GM19463 (cell line): Measurements from ENCODE around the gene SLX9.

Experiments
- ATAC-seq: cut with Tn5 transposase; IDR thresholded peaks from one replicate; pipeline ENCODE4 v1.9.1; 2021; ENCODE audit warnings: mild to moderate bottlenecking, moderate library complexity; ENCODE audit not compliant: unreplicated experiment

Gene SLX9

DNA sequence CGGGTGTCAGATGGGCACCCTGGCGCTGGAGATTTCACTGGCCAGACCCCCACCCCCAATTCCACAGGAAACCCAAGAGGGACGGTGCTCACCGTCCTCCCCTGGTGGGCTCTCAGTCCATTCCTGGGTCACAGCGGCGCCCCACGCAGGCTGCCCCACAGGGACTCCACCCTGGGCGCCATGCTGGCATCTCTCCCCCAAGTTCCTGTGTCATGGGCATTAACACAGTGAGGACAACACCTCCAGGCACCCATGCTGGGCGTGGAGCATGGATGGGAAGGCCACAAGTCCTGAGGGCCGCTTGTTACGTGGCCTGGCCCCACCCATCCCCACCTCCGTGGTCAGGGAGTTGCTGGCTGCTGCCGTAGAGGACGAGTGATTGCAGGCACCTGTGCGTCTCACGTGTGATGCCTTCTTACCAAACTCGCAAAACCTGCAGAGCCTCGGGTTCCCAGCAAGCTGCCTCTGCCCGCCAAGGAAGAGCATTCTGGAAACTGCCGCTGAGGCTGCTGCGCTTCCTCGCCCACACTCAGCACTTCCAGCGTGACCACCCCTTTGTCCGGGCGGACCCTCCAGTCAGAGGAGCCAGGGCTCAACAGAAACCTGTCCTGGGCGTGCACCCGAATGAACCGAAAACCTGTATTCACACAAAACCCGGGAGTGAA is 60.3 kb downstream of the SLX9 start:
- no peak for ATAC-seq

DNA sequence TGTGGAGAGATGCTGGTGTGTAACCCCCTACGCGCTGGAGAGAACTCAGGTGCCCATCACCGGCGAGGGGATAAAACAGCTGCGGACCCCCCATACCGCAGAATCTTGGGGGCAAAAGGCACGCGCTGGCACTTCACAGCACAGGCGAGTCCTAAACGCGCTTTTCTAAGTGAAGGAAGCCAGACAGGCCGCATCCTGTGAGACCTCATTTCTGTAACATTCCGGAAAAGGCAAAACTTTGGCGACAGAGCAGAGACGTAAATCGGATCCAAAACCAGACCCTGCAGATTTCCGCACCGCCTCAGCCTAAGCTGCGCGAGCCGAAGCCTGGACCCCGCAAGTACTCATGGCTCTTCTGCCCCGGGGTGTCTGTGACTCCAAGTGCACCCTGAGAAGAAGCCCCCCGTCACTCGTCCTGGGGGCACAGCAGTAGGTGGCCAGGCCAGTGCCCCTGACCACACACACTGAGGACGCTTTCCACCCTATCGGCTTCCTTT is 60.9 kb downstream of the SLX9 start:
- no peak for ATAC-seq

DNA sequence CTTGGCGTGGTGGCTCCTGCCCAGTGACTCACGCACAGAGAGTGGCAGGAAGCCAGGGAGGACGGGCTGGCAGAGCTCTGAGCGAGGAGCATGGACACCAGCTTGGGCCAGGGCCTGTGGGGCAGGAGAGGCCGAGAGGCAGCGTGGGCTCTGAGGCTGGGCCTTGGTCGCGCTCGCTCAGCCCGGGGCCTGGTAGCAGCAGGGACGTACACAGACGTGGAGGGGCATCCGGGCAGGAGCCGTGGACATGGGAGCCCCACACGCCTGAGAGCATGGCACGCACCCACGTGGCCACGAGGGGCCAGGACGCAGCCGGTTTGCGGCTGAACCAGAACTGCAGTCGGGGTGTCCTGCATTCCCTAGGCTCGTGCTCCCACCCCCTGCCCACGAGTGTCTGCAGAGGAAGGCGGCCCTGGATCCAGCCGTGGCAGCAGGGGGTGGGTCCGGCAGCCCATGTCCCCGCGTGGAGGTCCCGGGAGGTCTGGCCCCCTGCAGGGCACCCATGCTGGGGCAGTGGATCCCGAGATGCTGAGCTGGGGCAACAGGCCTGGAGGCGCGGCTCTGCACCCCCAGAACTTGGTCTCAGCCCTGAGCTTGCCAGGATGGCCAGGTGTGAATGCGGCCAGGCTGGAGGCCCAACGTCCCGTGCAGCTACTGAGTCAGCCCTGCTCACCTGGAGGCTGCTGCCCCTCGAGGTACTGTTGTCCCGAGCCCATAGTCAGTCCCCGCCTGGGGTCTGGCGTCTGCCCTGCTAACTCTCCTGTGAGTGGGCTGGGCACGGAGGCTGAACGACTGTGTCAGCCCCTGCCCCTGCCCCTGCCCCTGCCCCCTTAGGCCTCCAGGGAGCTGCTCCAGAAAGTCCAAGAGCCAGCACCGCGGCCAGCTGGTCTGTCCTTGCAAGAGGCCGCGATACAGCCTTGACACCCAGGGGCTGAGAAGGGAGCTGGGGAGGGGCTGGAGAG is 61.6 kb downstream of the SLX9 start:
- ATAC-seq, result no peak

DNA sequence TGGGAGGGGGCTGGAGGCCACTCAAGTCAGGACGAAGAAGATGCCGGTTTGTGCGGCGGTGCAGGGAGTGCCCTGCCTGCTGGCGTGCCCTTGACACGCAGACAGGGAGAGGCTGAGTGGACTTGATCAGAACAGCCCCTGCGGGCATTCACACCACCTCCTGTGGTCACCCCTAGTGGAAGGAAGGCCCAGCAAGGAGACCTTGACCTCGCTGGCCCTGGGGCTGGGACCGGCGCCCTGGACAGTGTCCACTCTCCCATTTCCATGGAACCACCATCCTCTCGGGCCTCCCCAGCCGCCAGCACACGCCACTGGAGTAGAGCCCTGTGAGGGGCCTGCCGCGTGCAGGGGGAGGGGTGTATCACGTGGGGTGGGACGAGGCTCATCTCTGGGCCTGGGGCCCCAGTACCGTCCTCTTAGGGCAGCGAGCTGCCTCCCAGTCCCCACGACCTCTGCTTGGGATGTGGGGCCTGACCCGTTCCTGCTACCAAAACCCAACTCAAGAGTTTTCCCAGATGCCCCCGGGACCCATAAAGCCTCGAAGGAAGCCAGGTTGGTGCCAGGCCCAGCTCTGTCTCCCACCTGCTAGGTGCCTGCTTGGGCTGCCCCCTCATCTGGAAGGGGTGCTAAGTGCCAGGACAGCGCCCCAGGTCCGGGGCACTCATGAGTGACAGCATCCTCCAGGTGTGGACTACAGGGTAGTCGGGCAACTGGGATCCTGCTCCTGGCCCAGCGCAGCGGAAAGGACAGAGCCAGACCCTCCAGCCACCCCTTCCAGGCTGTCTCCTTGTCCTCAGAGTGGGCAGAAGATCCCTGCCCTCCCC is 62.8 kb downstream of the SLX9 start:
- ATAC-seq, result no peak

DNA sequence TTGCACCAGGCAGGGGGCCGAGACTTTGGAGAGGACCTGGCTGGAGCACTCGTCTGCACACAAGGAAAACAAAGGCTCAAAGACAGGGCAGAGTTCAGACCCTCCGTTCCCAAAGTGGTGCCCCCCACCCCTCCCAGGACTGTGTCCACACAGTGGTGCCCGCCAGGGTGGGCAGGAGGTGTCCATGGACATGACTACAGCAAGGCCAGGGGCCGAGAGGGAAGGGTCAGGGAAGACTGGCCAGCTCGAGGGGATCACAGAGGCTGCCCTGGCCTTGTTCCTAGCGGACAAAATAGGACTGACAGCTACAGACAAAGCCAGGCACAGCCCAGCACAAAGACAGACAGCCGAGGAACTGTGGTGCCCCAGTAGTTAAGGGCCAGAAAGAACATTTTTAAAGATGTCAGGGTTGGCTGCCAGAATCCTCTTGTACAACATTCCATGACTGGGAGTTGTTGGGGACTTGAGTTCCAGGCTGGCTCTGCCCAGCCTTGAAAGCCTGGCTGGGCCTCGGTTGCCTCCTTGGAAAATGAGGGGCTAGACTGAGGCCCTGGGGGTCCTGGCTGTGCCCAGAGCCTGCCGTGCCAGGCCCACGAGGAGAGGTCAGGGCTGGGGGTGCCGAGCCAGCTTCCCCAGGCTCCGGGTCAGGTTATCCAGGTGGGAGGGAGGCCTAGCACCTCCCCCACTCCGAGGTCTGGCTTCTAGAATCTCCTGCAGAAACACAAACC is 63.7 kb downstream of the SLX9 start:
- ATAC-seq, result no peak

DNA sequence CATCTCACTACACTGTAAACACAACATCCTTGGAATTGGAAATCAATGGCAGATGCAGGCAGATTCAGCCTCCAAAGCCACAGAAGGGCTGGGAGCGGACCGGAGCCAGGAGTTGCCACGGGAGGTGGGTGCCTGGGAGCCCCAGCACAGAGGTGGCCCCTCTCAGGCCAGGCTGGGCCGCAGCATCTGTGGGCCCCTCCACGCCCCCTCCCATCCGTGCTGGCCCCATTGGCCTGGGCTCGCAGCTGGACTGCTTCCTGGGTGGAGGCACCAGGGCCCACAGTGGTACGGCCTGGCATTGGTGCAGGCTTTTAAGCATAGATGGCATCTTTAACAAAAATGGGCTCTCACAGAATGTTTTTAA is 64.2 kb downstream of the SLX9 start:
- ATAC-seq, result no peak

DNA sequence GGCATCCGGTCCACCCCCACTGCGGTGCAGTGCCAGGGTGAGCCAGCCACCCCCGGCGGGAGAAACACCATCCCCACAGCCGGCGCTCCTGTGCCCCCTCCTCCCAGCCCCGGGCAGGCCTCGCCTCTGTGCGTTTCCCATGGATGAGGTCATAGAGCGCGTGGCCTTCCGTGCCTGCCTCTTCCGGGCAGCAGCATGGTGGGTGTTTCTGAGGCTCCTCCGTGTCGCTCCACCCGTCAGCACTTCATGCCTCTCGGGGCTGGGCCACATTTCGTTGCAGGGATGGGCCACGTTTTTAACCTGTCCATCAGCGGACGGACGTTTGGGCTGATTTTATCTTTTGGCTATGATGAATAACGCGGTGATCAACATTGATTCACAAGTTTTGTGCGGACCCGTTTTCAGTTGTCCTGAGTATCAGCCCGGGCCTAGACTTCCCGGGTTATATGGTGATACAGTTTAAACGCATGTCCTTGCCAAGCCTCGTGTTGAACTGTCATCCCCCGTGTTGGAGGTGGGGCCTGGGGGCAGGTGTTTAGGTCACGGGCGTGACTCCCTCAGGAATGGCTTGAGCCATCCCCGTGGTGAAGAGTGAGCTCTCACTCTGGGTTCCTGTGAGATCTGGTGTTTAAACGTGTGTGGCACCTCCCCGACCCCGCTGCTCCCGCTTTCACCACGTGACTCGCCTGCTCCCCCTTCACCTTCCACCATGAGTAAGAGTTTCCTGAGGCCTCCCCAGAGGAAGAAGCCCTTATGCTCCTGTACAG is 64.8 kb downstream of the SLX9 start:
- no peak for ATAC-seq

DNA sequence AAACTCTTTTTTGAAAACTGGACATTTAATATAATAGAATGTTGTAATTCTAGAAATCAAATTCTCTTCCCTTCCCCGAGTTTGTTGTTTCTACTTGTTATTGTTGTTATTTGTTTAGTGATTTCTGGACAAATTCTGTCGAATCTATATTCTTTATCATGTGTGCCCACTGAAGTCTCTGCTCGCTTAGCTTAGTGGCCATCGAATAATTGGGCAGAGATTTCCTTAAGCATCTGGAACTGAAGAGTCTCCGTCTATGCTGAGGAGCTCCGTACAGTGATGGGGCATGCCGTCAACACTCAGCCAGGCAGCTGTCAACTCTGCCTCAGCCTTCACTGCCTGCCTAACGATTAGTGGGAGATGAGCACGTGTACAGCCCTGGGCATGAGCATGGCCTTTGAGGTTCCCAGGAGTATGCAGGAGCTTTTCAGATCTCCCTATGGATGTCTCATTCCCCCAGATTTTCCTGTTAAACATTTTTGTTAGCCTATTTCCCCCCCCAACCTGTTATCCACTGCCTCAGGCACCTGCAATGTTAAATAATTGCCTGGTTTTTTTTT is 66.8 kb downstream of the SLX9 start:
- no peak for ATAC-seq

DNA sequence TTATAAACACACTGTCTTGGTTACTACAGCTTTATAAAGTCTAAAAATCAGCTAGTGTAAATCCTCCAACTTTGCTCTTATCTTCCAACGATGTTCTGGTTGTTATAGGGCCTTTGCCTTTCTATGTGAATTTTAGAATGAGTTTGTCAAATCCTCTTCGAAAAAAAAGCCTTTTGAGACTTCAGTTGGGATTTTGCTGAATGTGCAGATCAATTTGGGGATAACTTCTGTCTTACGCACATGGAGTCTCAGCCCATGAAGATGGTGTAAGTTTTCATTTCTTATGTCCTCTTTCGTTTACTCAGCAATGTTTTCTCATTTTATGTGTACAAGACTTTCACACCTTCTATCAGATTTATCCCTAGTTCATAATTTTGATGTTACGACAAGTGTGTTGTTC is 69.8 kb downstream of the SLX9 start:
- no peak for ATAC-seq

DNA sequence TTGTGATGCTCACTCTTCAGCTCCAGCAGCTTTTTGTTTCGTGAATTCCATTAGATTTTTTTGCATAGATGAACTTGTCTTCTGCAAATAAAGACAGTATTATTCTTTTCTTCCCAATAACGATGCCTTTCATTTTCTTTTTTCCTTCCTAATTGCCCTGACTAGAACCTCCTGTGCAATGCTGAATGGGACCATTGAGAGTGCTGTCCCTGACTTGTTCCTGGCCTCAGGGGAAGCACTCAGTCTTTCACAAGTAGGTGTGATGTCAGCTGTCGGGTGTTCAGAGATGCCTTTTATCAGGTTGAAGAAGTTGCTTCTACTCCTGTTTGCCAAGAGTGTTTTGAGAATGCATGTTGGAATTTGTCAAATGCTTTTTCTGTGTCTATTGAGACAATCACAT is 70.3 kb downstream of the SLX9 start:
- ATAC-seq, result no peak

DNA sequence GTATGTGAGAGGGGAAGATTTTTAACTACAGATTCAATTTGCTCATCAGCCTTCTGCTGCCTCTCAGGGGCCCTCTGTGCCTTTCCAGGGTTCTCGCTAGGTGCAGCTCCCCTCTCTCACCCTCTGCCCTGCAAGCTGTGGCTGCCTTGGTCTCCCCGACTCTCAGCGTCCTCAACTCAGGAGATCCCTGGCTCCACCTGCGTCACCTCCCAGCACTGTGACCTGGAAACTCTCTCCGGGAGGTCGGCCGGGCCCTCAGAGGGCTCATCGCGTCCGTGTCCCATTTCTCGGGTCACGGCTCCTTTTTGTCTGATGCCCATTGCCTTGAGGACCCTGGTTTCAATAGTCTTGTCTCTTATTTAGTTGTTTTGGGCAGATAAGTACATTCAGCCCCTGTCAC is 71.0 kb downstream of the SLX9 start:
- no peak for ATAC-seq

DNA sequence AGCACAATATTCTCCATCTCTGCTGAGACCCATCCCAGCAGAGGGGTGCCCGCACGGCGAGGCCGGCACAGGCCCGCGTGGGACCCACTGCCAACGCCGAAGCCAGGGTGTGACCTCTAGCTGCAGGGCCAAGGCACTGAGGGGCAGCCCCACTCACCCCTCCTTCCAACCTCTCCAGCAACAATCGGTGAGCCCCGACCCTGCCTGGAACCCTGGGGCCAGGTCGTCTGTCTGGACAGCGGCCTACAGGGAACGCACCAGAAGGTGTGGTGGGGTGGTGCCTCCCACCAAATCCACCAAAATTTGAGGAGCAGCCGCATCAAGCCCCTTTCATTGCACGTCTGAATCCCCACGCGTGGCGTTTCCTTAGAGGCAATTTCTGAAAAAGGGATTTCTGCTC is 71.6 kb downstream of the SLX9 start:
- no peak for ATAC-seq

DNA sequence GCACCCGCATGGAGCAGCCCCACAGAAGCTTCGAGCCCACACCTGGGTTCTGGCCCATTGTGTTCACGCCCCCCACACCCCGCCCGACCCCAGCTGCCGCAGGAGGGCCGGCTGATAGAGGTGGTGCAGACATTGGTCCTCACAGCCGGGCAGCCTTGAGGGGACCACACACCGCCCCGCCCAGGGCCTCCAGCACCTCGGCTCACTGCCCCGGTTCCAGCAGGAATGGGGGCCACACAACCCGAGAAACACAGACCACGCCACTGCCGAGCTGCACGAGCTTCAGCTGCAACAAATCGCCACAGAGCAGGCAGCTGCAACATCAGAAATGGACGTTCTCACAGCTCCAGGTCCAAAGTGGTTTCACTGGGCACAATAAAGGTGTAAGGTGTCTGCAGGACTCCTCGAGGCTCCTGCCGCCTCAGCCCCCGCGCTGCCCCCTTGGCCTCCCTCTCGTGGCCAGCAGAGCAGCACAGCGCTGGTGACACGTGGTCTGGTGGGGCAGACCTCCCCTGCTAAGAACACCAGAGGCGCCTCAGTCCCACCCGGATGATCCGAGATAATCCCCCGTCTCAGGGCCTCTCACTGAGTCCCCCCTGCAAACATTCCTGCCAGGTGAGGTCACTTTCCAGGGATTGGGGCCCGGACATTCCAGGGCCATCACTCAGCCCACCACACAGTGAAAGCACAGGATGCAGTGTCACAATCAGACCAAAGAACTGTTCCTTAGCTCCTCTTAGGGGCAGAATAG is 72.3 kb downstream of the SLX9 start:
- ATAC-seq, result no peak

DNA sequence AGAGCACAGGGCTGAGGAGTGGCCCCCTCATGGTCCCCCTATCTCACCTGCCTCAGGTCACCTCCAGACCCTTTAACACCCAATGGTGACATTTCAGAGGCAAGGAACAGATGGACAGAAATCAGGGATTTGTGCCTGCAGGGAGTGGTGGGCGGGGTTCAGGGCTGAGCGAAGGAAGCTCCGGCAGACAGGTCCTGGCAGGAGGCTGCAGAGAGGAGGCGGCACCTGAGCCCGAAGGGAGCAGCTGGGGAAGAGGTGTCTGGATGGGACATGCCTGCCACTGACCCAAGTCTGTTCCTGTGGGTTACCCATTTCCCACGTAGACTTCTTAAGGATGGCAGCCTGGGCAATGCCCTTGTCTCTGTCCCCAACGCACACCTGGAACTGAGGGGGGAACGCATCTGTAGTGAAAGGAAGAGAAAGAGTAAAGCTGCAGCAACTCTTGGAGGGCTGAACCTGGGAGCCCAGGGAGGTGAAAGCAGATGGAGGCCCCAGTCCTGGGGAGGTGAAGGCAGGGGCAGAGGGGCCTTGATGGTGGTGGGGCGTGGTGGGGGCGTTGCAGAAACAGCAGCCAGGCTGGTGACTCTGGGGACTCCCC is 72.9 kb downstream of the SLX9 start:
- ATAC-seq, result no peak

DNA sequence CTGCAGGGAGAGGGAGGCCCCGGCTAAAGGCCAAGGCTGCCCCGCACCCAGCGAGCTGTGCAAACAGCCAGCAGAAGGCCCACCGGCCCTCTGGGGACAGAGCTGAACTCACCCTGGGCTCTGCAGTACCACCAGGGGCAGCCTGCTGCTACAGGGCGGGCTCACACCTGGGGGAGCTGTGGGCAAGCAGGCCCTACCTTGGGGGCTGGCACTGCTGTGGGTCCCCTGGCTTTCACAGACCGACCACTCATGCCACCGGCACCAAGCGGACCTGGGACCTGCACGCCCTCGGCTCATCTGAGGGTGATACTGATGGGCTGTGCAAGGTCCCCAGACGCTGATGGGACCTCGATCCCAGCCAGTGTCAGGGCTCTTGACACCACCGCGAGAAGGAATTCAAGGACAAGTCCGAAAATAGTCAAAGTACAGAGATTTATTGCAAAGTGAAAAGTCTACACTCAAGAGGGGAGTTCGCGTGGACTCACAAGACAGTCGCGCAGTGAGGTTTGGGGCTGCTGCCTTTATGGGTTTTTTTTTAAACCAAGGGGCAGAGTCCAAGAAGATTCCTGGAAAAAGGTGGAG is 73.5 kb downstream of the SLX9 start:
- no peak for ATAC-seq

DNA sequence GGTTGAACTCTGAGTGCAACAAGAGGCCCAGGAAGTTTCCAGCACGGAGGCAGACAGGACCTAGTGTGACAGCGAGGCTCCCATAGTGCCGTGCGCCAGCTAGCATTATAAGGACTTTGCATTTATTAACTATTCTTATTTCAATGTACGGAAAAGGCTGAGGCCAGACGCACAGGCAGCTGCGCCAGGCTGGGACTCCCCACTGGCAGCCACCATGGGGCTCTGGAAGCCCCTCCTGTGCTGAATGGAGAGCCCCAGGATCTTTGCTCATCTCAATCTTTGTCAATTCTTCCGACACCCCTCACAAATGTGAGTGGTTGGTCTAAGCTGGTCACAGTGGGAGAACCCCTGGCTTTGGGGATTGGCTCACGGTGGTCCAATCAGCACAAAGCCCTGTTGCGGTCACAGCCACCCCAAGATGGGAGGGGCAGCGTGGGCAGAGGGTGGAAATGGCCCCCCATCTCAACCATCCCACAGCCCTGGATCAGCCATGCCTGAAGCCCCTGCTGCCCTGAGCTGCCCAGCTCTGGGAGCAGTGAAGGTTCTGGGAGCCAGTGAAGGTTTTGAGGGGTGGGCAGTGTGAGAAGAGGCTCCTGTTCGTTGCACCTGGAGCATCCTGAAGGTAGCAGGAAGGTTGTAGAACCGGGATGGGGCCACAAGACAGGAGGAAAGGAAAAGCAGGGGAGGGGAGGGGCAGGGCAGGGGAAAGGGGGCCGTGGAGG is 75.1 kb downstream of the SLX9 start:
- ATAC-seq, result no peak

DNA sequence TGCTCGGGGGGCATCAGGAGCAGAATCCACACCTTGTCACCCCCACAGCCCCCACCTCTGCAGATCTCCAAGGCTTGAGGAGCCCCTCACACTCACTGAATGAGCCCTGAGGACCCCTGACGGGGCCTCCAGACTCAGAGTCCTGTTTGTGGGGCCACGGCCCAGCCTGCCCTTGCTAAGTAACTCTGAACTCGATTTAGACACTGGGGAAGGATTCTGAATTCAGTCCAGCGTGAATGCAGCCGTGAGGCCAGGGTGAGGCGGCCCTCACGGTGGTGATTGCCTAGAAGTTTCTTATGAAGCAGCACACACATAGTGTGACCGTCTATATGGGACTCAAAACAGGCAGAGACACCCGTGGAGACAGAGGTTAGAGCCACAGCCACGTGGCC is 75.6 kb downstream of the SLX9 start:
- no peak for ATAC-seq

DNA sequence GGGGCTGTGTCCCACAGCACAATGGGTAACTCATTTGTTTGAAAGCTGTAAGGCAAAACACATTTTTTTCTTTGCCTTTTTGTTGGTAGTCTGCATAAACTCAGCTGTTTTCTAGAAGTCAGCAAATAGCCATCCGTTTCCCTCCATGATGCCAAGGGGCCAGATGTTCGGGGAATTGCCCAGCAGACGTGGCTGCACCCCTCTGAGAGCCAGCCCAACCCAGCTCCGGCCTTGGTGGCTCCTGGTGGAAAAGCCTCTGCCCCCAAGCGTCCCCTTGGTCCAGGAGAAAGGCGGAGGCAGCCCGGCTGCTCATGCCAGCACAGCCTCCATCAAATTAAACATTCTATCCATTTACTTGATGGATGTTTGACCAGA is 76.2 kb downstream of the SLX9 start:
- no peak for ATAC-seq
